Activated CD4-positive, CD25-positive, alpha-beta regulatory T cell treated with anti-CD3 and anti-CD28 coated beads, Interleukin-2, amount 50 U/mL, for 72 hours (primary cell): ENCODE measurements around the gene RIOX2.
"Not testable (repeated sequence)": the region's sequence is repeated elsewhere in the genome, so short reads cannot be mapped to it uniquely, and the experiment has no call there.

Source experiments
- DNase-seq: peaks from one replicate; pipeline ENCODE4 v3.0.0; 2021

Gene RIOX2

DNA sequence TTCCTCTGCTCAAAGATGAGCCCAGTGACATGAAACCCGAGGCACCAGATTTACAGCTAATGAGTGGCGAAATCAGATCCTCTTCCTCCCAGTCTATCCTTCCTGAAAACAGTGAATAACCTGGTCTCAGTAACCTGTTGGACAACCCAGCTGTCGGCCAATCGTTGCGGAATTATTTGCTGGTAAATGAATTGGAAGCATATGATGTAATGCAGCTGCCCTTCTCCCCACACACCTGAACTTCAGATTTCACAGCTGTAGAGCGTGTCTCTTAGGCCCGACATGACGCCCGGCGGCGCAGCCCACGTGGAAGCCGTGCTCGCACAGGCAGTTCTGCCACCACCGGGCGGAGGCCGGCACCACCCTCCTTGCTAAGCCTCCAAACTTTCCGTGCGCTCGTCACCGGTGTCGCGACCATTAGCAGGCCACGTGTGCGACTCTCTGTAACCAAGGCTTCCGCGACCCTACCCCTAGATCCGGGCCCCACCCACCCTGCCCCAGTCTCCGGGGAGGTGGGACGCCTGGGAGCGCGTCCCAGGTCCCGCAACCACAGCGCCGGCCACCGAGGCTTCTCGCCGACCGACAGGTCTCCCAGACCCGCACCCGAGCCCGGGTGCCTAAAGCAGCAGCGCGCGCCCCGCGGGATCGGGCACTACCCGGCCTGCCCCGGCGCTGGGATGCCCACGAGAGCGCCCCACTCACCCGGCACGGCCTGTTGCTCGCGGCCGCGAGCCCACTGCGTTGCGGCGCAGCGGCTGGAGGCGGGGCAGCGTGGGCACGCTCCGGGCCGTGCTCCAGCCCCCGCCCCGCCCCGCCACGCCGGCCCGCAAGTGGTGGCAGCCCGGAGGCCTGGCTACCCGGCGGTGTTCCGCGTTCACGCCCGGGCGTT is at the start of gene RIOX2:
Gene RIOX2, minus strand, starts transcription at position 753 of the 889 bp plus-strand sequence. CDS start 4,838 bp downstream, outside the sequence.
- peak; percentile 77 for DNase-seq

DNA sequence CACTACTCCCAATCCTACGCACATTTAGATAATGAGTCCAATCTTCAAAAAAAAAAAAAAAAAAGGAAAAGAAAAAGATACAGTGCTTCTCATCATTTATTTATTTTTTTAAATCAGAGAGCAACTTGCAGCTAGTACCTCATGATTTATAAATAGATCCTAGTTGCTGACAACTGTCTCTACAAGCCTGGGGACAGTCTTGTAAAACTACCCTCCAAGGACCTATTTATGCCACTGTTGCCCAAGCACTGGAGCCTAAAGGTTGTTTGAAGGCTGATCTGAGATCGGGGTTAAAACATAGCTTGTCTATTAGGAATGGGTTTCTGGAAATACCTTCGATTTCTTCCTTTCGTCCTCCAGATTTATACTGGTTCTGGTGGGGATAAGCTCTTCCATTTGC is 48.2 kb upstream of the RIOX2 start:
- no peak for DNase-seq

GRCh38 chr3:98018301-98018700 is 46.1 kb upstream of the RIOX2 start:
- DNase-seq, result no peak

DNA sequence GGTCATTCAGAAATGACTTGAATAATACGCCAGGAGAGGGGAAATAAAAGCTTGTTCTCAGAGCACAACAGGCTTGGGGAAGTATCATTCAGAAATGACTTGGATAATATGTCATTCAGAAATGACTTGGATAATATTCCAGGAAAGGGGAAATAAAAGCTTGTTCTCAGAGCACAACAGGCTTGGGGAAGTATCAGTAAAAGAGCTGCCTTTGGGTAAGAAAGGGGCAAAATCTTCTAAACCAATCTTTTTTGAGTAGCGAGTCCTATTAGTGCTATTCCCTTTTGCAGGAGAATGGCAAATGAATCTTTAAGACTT is 42.0 kb upstream of the RIOX2 start:
- no peak for DNase-seq

DNA sequence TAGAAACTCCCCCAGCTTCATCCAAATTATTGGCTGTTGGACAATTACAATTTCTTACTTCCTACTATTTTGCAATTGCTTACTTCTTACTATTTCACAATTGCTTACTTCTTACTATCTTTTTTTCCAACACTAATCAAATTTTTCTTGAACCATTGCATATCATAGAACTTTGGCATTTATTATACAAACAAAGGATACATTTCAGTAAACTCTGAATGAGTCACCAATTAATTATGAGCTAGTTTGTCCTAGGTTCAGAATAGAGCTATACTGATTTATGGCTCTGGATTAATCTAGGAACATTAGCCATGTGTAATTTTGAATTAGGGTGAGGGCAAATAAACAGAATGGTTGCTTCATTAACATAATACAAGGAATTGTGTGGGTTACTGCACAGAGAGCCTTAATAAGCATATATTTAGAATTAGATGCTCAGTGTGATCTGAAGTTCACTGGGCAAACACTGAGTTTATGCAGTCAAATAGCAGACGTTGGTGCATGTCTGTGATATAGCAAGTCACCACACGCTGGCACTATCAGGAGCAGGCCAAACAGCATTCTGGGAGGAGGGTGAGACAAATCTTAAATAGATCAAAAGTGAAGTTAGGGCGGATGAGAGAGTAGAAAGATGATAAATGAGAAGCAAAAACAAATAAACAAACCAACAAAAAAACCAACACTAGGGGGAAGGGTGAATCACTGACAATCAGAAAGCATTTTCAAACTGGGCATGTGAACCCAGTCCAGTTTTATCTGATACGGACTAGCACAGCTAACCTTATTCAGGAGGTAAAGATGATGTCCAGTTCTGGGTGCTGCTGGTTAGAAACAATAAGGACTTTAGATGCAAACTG is 41.4 kb upstream of the RIOX2 start:
- DNase-seq, result no peak

GRCh38 chr3:98012979-98013378 is 40.7 kb upstream of the RIOX2 start:
- DNase-seq, result no peak

DNA sequence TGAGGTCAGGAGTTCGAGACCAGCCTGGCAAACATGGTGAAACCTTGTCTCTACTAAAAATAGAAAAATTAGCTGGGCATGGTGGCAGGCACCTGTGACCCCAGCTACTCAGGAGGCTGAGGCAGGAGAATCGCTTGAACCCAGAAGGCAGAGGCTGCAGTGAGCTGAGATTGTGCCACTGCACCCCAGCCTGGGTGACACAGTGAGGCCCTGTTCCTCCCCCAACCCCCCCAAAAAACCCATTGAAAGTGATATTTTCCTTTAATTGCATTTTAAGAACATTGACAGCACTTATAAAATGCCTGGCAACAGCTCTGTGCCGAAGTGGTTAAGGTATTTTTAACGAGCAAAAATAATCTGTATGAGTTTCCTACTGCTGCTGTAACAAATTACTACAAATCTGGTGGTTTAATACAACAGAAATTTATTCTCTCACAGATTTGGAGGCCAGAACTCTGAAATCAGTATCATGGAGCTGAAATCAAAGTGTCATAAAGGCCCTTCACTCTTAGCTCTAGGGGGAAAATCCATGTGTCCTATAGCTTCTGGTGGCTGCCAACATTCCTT is 38.7 kb upstream of the RIOX2 start:
- not testable (repeated sequence) for DNase-seq

DNA sequence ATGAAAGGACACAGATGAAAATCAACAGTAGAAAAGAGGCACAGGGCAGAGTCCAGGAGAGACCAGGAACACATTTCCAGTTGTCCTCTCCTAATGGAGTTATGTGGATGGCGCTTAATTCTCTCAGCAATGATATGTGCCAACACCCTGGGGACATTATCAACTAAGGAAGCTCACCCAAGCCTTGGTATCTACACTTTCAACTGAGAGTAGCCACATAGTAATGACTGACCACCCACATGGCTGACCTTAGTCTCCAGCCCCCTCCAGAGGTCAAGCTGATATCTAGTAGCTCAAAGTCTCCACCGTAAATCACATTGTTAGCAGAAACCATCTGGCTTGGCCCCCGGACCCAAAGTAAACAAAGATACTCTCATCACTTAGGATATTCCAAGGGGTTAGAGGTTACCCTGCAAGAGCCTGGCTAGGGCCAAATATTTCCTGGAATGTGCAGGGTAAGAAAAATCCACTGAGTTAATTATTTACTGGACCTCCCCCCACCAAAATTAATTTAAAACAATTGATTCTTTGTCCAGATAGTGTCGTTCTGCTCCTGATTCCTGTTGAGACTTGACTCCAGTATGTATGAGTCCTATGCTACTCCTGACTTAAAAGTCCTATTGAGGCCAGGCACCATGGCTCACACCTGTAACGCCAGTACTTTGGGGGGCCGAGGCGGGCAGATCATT is 38.1 kb upstream of the RIOX2 start:
- DNase-seq, result no peak

DNA sequence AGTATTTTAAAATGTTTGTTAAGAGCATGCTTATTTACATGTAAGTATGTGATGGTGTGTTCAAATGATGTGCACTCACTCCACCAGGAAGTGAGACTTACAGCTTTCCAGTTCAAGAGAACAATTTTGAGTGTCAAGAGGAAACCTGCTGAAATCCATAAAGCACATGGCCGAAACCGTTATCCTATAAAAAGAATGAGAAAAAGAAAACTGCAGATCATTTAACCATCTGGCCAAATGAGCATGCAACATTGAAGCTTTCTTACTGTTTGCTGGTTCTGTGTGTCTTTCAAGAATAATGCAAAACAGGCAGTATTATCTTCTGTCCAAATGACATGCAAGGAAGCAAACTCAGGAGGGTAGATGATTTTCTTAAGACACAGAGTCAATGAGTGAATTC is 36.6 kb upstream of the RIOX2 start:
- no peak for DNase-seq

GRCh38 chr3:98005438-98005837 is 33.2 kb upstream of the RIOX2 start:
- DNase-seq, result no peak

- DNase-seq, result no peak
Observed at GRCh38 chr3:98004721-98005120, 32.5 kb upstream of the RIOX2 start.

GRCh38 chr3:98003306-98003969 is 31.2 kb upstream of the RIOX2 start:
- DNase-seq, result no peak

DNA sequence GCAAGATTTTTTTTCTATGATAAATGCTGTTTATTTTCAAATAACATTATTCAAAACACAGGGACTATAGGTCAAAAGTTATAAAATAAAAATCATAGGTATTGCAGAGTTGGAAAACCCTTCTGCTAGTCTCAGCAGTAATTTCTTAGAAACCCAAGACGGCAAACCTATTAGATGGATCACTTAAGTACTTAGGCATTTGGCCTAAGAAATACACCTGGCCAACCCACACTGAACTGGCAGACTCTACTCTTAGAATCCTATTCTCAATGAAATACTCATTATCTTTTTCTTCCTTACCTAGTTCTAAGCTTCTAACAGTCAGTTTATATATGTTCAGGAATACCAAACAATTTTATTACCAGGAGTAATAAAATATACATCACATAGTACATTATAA is 30.5 kb upstream of the RIOX2 start:
- no peak for DNase-seq

DNA sequence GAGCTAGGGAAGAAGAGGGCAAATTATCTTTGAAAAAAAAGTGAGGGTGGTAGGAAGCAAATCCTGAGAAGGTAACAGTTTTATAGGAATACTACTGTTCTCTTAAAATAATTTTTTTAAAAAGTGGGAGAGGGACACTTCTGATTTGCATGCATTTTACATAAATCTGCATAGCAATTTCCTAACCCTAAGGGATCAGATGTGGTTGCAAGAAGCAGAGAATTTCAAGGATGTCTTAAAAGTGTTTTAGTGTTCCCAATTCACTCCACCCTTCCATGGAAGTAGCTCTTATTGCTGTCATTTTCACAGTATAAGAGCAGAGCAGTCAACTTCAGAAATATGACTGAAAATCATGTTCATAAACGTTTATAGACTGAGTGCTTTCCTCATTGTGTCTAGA is 27.8 kb upstream of the RIOX2 start:
- no peak for DNase-seq

DNA sequence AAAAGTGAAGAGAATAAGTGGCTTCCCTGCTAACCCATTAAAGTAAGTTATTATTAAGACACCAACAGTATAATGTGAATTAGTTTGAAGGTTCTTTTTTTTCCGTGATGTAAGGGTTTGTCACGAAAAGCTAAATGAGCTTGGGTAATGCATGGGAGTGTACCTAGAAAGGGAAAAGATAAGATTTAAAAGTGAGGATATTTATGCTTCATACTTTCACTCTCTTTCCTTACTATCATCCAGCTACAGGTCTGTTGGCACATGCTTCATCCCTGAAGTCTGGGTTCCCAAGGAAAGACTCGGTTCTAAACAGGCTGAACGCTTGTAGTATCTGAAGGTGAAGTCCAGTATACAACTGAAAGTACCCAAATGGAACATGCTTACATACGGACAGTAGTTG is 26.9 kb upstream of the RIOX2 start:
- no peak for DNase-seq

GRCh38 chr3:97996988-97997387 is 24.8 kb upstream of the RIOX2 start:
- no peak for DNase-seq

GRCh38 chr3:97994328-97994945 is 22.2 kb upstream of the RIOX2 start:
- DNase-seq, result no peak

GRCh38 chr3:97993526-97993925 is 21.3 kb upstream of the RIOX2 start:
- no peak for DNase-seq

GRCh38 chr3:97992547-97993173 is 20.4 kb upstream of the RIOX2 start:
- DNase-seq, result no peak

GRCh38 chr3:97991293-97991682 is 19.1 kb upstream of the RIOX2 start:
- DNase-seq, result no peak

DNA sequence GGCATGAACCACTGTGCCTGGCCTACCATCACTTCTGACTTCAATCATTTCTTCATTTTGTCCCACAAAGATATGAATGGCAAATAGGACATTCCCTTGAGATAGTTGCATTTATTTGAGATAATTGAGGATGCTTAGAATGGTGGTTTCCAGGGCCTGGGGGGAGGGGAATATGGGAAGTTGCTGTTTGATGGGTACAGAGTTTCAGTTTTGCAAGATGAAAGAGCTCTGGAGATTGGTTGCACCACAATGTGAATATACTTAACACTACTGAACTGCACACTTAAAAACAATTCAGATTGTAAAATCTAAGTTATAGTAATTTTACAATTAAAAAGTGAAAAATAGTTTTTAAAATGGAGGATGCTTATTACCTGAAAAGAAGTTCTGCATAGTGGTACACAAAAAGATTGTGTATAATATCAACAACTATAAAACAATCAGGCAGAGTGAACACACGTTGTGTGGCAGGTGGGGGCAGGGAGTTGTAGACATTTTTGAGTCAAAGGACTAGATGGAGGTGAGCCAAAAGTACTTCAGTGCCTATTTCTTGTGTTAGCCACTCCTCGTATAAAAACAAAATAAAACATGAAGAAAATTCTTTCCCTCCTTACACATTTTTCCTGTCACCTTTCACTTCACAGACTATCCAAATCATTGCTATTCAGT is 18.5 kb upstream of the RIOX2 start:
- no peak for DNase-seq
